Heart left ventricle (tissue), 13 donors: ENCODE results near the gene ZNF740.

ENCODE experiments used
- CTCF ChIP-seq, 12 donors: fragments of 200-600 bp; sonication (generic) in 4 of 12; IDR thresholded peaks; one replicate each; pipeline versions ENCODE4 v1.5.0 to v1.8.0; 2018 to 2022; ENCODE audit warnings: antibody characterized with exemption in 12 of 12, mild to moderate bottlenecking in 5 of 12
- POLR2A ChIP-seq, 2 donors: fragments of 450-650 bp; IDR thresholded peaks; one replicate each; pipeline ENCODE4 v1.6.1; 2017; ENCODE audit warnings: antibody characterized with exemption in 2 of 2, mild to moderate bottlenecking in 2 of 2, moderate library complexity in 2 of 2
- donor health status: ischemic (EF 13 %, LVEDD 7.1; RV severe dilation, severe dysfunction).
- donor health status: DM: no; HTN: yes; CAD: no.
- donor health status: DM: no; HTN: no; CAD: no.
- donor health status: ischemic (EF 25% LVEDD 6.9; RV normal size, moderate dysfunction).
- donor health status: ischemic (EF 25% LVEDD 5.7; RV mildly dilated, moderate dysfunction).
- donor health status: ischemic (EF 35%, LVEDD 5.7; RV mildly dilated, moderate dysfunction).
- donor health status: nonischemic (EF 11% LVEDD 7.7; RV severe dilation, severe dysfunction).
- donor health status: DM: yes; HTN: yes; CAD: no.
- donor health status: PGD.
- donor health status: ischemic (EF 29% LVEDD 5.4; RV normal size, mild dysfunction).
- donor health status: nonischemic (EF 23%, LVEDD 6.1; RV moderate dilation, normal function).

GRCh38 chr12:53219292-53219955 is 38.9 kb downstream of the ZNF740 start:
- peak in 1 of 2 donors; percentile 15 for TF ChIP-seq POLR2A (IDR thresholded peaks at IDR 0.05)
- no peak for TF ChIP-seq CTCF (IDR thresholded peaks at IDR 0.05)
